NCI-H526 treated with DMSO at 0.1 percent for 48 hours (cell line): ENCODE measurements around the gene CCDC18.
A peak's percentile ranks its signal among the peaks of the same experiment; 100 is the strongest.
"Not testable (repeated sequence)": the region's sequence is repeated elsewhere in the genome, so short reads cannot be mapped to it uniquely, and the experiment has no call there.

Experiments
- DNase-seq: peaks from one replicate; lab custom pipeline; 2025; lab: John Stamatoyannopoulos, UW

Gene CCDC18

GRCh38 chr1:93171549-93172034, 8.9 kb upstream of the CCDC18 start:
- no peak for DNase-seq

- no peak for DNase-seq
These were observed 7.7 kb upstream of the CCDC18 start for GRCh38 chr1:93172778-93173177.

- DNase-seq: not testable (repeated sequence)
These were observed 5.9 kb upstream of the CCDC18 start for GRCh38 chr1:93174638-93175037.

GRCh38 chr1:93177991-93178390, 2.5 kb upstream of the CCDC18 start:
- no peak for DNase-seq

DNA sequence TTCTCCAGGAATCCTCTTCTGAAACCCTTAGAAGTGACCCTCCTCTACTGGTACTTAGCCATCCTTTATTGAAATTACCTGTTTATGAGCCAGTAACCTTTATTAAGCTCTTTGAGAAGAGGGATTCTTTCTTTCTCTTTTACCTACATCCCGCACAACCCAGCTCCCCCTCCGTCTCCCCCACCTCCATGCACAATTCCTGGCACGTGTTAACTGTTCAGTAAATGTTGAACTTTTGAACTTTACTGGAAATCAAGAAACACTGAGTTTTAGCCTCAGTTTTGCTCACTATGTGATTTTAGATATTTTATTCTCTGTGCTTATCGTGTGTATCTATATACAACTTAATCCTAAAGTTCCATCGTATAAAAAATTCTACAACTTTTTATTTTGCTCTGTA, 2.1 kb upstream of the CCDC18 start:
- peak; percentile 5 for DNase-seq

DNA sequence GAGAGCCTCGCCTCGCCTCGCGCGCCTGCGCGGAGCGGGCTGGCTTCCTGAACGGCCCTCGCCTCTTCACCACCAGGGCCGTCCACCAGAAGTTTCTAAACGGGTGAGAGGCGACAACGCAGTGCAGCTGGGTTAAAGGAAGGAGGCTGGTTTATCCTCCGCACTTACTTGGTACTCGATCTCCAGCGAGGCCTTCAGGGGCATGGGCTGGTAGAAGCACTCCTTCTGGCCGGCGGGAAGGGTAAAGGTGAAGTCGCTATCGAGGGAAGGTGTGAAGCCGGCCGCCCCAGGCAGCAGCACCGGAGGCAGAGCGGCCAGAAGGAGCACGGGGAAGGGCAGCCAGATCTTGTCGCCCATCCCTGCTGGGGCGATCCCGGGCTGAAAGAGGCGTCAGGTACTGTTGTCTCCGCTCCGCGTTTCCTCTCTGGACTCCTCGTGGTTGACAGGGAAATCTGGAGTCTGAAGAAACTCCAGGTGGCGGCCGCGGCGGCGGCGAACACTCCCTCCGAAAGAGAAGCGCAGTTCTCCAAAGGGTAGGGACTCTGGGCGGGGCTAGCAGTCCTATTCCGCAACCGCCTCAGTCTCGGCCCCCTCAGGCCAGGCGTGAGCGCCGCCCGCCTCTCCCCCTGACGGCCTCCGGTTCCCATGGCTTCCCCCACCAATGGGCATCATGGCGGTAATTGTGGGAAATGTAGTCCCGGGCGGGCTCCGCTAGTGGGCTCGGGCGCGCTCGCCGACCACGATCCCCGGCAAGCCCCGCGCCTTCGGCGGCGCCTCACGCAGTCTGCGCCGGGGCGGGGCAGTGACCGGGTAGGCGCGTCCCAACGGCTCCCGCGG, 420 bp upstream of the CCDC18 start, which contains the start of gene TMED5:
Gene TMED5, minus strand, starts transcription at position 528 of the 837 bp plus-strand sequence. Its CDS starts 171 bp downstream, at position 357.
- DNase-seq: peak; percentile 97

DNA sequence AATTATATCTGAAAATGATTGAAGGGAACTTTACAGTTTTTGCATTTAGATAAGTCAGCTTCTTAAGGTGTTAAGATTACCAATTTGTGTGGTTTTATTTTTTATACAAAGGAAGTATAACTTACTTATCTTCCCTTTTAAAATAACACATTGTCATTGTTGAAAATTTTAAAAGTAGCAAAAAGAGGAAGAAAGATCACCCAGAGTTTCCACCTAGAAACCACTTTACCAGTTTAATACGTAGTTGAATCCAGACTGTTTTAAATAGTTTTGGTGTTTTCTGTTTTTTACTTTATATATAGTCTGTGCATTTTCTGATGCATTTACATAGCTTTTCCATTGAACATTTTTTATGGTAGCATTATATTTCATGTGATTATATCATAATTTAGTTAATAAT, 6.1 kb downstream of the CCDC18 start:
- DNase-seq: no peak

DNA sequence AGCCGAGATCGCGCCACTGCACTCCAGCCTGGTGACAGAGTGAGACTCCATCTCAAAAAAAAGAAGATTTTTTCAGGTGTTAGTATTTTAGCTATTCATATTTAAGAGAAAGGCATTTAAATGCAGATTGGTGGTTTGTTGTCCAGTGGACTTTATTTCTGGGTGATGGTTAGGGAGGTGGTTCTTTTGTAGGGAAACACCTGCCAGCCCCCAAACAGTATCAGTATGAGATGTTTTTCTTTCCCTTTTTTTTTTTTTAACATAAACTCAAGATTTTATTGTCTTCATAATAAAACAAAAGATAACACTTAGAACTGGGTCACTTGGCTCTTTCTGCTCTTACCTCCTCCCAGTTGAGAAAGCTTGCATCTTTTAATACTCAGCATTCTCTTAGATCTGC, 9.9 kb downstream of the CCDC18 start:
- DNase-seq: no peak

GRCh38 chr1:93194231-93194990, 13.9 kb downstream of the CCDC18 start:
- DNase-seq: no peak

- no peak for DNase-seq
These were observed 16.1 kb downstream of the CCDC18 start for GRCh38 chr1:93196591-93196990.

GRCh38 chr1:93199150-93199549, 18.6 kb downstream of the CCDC18 start:
- DNase-seq: no peak

- DNase-seq: no peak
These were observed 19.6 kb downstream of the CCDC18 start for GRCh38 chr1:93200086-93200620.

GRCh38 chr1:93200714-93201113, 20.2 kb downstream of the CCDC18 start:
- DNase-seq: no peak

GRCh38 chr1:93205892-93206566, 25.5 kb downstream of the CCDC18 start:
- no peak for DNase-seq

GRCh38 chr1:93206567-93206954, 26.0 kb downstream of the CCDC18 start:
- DNase-seq: no peak

GRCh38 chr1:93207211-93207610, 26.7 kb downstream of the CCDC18 start:
- no peak for DNase-seq

GRCh38 chr1:93215322-93215721, 34.8 kb downstream of the CCDC18 start:
- DNase-seq: no peak

GRCh38 chr1:93219443-93219842, 38.9 kb downstream of the CCDC18 start:
- DNase-seq: no peak

DNA sequence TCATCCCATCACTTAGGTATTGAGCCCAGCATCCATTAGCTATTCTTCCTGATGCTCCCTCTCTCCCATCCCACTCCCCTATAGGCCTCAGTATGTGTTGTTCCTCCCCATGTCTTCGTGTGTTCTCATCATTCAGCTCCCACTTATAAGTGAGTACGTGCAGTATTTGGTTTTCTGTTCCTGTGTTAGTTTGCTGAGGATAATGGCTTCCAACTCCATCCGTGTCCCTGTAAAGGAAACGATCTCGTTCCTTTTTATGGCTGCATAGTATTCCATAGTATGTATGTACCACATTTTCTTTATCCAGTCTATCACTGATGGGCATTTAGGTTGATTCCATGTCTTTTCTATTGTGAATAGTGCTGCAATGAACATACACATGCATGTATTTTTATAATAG, 40.2 kb downstream of the CCDC18 start:
- DNase-seq: not testable (repeated sequence)

DNA sequence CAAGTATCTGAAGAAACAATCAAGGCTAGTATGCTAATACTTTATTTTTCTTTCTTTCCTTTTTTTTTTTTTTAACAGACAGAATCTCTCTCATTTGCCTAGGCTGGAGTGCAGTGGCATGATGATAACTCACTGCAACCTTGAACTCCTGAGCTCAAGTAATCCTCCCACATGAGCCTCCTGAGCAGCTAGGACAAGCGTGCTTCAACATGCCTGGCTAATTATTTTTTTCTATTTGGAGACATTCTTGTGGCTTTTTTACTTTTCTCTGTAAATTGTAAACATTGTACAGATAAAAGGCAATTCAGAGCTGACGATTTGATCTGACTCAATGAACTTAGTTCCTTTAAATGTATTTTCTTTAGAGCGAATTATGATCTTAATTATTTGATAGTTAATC, 41.4 kb downstream of the CCDC18 start:
- no peak for DNase-seq

DNA sequence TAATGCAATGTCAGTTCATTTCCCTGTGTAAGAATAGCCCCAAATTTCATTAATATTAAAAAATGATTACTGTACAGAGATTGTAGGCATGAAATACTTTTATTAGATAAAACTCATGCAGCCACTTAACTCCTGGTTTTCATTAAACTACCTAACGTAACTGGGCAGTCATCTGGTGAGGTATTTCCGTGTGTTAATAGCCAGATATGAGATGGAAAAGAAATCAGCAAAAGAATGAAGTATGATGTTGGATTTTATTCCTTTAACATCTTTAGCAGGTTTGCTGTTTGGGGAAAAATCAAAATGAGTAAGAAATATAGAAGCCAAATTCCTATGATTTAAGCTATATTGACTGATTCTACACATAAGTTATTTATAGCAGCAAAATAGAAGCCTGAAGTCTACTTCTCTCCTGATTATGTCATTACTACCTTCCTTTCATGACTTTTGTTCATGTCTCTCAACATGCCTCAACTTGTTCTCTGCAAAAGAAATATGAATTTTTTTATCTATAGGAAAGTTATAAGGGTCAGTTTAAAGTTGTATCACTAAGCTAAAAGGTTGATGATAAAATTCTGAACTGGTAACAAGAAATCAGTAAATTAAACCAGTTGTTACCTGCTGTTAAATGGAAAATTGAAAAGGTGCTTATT, 42.6 kb downstream of the CCDC18 start:
- DNase-seq: no peak

- no peak for DNase-seq
These were observed 54.7 kb downstream of the CCDC18 start for GRCh38 chr1:93235261-93235660.
